Uterus (tissue), 4 donors: ENCODE results near the gene ADAMTS17. TPM values are rescaled to one million over a fixed set of nuclear protein-coding genes. Genes with fewer than 3 reads are reported as not detected.

Experiments used
- DNase-seq, 2 donors: peaks; one replicate each; pipeline ENCODE4 v3.0.0-alpha.2; 2019 to 2020
- H3K27ac ChIP-seq, 2 donors: fragments of 200-600 bp; sonication (generic); 1 replicate in 1 of 2; 2 replicates in 1 of 2; pipeline ENCODE4 v1.5.1; 2016 to 2018
- H3K27me3 ChIP-seq, 2 donors: fragments of 200-600 bp; sonication (generic); one replicate each; pipeline ENCODE4 v1.5.1; 2018 to 2019; ENCODE audit warnings: control low read depth in 1 of 2
- H3K36me3 ChIP-seq, 2 donors: fragments of 200-600 bp; sonication (generic); one replicate each; pipeline ENCODE4 v1.5.1; 2019; ENCODE audit warnings: control low read depth in 1 of 2
- H3K4me1 ChIP-seq, 2 donors: fragments of 200-600 bp; sonication (generic); one replicate each; pipeline ENCODE4 v1.5.1; 2018 to 2019; ENCODE audit warnings: control low read depth in 1 of 2
- H3K4me3 ChIP-seq, 2 donors: fragments of 200-600 bp; sonication (generic); 1 replicate in 1 of 2; 2 replicates in 1 of 2; pipeline ENCODE4 v1.5.1; 2018 to 2019; ENCODE audit warnings: mild to moderate bottlenecking in 1 of 2
- H3K9me3 ChIP-seq, 2 donors: fragments of 200-600 bp; sonication (generic); one replicate each; pipeline ENCODE4 v1.5.1; 2019; ENCODE audit warnings: control low read depth in 1 of 2
- POLR2A ChIP-seq, 2 donors: fragments of 450-650 bp; IDR thresholded peaks; one replicate each; pipeline ENCODE4 v1.6.1; 2016; ENCODE audit warnings: antibody characterized with exemption in 2 of 2, mild to moderate bottlenecking in 1 of 2, moderate library complexity in 1 of 2
- intact Hi-C: fragments of 100-400 bp; cut with DNase I; formaldehyde crosslinking; loops from one replicate; pipeline ENCODE4 v1.15.1; 2023; ENCODE audit warnings: low total_unique reads
- total RNA-seq, 4 donors: library from RNA; depleted of rRNA in 3 of 4; stranded (reverse); fragments of >200 nt in 3 of 4; gene quantifications; one replicate each; pipeline versions ENCODE4 v1.1.0 to v1.2.4, GENCODE V29; 2014 to 2023
- TF ChIP-seq, protein P1 (sequence below), 4 experiments: fragments of 200-600 bp in 2 of 4; fragments of 450-650 bp in 2 of 4; sonication (generic) in 2 of 4; IDR thresholded peaks; one replicate each; pipeline ENCODE4 v1.5.1; 2016 to 2019; ENCODE audit warnings: antibody characterized with exemption in 4 of 4, mild to moderate bottlenecking in 2 of 4, moderate library complexity in 1 of 4
- donor health status: DM: yes; HTN: yes; CAD: no.

The ADAMTS17 gene
- total RNA-seq, 4 donors from 2014 or later, result 3.1 to 17.1 (median 8.1) TPM; not detected in 1

DNA sequence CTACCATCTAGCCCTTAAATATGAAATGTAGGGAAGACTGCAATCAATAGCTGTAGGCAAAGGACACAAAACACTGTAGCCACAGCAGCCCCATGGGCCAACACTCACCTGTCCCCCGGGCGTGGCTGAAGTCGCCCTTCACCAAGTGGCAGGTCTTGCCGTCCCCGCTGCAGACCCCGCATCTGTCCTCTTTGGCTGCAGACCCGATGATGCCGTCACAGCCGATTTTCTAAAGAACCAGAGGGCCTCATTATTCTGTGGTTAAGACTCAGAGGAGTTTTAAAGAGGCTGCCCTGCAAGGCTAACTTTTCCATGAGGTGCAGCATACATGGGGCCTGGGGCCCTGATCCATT is 245.6 kb downstream of the ADAMTS17 start:
- no peaks in the 10 kb centered on the region for H3K27me3 ChIP-seq
- intact Hi-C loops, result no loop called here
- no peak overlapping the region for H3K4me3 ChIP-seq
- TF ChIP-seq, protein P1, sequence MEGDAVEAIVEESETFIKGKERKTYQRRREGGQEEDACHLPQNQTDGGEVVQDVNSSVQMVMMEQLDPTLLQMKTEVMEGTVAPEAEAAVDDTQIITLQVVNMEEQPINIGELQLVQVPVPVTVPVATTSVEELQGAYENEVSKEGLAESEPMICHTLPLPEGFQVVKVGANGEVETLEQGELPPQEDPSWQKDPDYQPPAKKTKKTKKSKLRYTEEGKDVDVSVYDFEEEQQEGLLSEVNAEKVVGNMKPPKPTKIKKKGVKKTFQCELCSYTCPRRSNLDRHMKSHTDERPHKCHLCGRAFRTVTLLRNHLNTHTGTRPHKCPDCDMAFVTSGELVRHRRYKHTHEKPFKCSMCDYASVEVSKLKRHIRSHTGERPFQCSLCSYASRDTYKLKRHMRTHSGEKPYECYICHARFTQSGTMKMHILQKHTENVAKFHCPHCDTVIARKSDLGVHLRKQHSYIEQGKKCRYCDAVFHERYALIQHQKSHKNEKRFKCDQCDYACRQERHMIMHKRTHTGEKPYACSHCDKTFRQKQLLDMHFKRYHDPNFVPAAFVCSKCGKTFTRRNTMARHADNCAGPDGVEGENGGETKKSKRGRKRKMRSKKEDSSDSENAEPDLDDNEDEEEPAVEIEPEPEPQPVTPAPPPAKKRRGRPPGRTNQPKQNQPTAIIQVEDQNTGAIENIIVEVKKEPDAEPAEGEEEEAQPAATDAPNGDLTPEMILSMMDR (IDR thresholded peaks at IDR 0.05), result no peak
- no peak for TF ChIP-seq POLR2A (IDR thresholded peaks at IDR 0.05)
- H3K36me3 ChIP-seq, result no peaks in the 10 kb centered on the region
- no peak overlapping the region for H3K27ac ChIP-seq
- H3K9me3 ChIP-seq, result no peaks in the 10 kb centered on the region
- no peaks in the 10 kb centered on the region for H3K4me1 ChIP-seq
- no peak for DNase-seq

DNA sequence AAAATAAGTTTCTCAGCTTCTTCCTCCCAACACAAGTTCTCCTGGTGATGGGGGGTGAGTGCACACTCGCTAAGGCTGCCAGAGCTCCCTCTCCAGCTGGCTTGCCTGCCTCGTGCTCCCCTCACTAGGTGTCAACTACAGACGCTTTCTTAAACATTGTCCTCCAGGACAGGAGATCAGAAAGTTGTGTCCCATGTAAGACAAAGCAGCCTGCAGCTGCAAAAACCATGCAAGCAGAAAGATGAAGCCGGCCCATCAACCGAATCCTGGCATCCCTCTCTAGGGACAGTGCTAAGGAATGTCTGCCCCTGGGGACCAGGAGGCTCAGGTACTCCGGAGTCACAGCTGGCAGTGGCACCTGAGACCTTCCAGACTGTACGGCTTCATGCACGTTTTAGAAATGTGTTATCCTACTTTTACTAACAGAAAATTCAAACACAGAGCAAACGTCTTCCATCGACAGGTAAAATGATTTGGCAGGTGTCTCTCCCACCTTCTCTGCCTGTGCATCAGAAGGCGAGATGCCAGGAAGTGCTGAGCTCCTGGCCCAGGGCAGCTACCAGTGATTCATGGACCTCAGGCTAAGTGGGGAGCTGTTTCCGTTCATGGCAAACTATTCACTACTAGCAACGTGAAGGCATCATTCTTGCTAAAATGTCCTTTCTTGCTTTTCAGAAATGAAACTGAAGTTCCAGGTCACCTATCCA is 246.1 kb downstream of the ADAMTS17 start:
- Histone ChIP-seq H3K27me3 (no peaks in the 10 kb centered on the region), H3K36me3 (no peaks in the 10 kb centered on the region), H3K4me3 (no peak overlapping the region), H3K9me3 (no peaks in the 10 kb centered on the region), H3K4me1 (no peaks in the 10 kb centered on the region), H3K27ac (no peak overlapping the region)
- no peak for DNase-seq
- no peak for TF ChIP-seq POLR2A (IDR thresholded peaks at IDR 0.05)
- TF ChIP-seq, protein P1 (IDR thresholded peaks at IDR 0.05), result no peak
- intact Hi-C loops, result no loop called here

DNA sequence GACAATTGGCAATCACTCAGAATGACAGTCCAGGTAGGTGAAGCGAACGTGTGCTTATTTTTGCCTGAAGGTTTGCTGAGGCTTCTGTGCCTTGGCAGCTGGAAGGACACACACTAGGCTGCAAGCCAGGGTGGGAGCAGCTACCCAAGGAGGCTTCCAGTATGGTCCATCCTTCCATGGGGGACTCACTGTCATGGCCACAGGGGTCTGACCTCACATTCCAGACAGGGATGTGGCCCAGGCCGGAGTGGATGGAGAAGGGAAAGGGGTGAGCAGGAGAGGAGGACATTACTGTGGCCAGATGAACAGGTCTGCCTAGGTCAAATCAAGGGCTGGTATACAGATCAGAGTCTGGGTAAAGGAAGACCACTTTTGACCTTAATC is 247.7 kb downstream of the ADAMTS17 start:
- TF ChIP-seq, protein P1 (IDR thresholded peaks at IDR 0.05), result no peak
- TF ChIP-seq POLR2A (IDR thresholded peaks at IDR 0.05), result no peak
- peak in 1 of 2 donors; percentile 3 for DNase-seq
- intact Hi-C loops, result no loop called here
- no peak overlapping the region for H3K27ac ChIP-seq
- no peaks in the 10 kb centered on the region for H3K36me3 ChIP-seq
- no peaks in the 10 kb centered on the region for H3K27me3 ChIP-seq
- no peak overlapping the region for H3K4me3 ChIP-seq
- no peaks in the 10 kb centered on the region for H3K9me3 ChIP-seq
- H3K4me1 ChIP-seq, result no peaks in the 10 kb centered on the region

DNA sequence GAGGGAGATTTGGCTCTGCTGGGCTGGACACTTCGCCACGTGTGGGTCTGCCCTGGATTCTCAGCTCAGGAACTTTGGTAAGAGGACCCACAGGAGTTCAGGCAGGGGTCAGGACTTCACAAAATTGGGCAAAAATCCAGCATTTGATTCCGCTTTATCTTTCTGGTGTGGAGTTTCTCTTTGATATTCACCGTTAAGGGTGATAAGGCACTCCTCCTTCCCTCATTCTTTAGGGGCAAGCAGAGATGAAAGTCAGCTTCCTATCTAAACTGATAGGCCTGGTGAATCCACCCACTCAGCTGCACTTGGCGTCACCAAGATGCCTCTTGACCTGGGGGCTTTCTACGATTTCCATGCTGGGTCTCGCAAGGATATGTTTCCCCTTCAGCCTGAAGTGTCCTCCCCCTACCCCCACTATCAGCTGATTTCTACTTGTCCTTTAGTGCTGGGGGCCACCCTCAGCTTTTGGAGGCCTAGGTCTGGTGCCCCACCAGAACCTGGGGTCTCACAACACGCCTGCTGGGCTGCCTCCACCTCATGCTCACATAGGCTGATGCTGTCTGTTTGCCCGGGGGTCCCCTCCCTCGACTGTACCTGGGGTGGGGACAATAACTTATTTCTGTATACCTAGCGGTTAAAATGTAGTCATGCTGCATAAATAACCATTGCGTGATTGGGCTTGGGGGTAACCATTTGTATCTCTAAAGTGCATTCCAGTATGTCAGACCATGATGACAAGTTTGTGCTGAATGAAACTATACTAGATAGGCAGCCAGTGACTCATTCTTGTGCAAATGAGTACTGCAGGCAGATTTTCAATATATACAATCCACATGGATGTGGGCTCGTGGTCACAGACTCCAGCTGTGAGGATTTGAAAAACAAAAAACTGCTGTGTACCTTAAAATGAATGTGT is 248.3 kb downstream of the ADAMTS17 start:
- Histone ChIP-seq H3K4me3 (no peak overlapping the region), H3K27me3 (no peaks in the 10 kb centered on the region), H3K9me3 (no peaks in the 10 kb centered on the region), H3K36me3 (no peaks in the 10 kb centered on the region), H3K27ac (no peak overlapping the region), H3K4me1 (no peaks in the 10 kb centered on the region)
- DNase-seq, result no peak
- intact Hi-C loops, result no loop called here
- TF ChIP-seq POLR2A (IDR thresholded peaks at IDR 0.05), result no peak
- TF ChIP-seq, protein P1 (IDR thresholded peaks at IDR 0.05), result no peak

DNA sequence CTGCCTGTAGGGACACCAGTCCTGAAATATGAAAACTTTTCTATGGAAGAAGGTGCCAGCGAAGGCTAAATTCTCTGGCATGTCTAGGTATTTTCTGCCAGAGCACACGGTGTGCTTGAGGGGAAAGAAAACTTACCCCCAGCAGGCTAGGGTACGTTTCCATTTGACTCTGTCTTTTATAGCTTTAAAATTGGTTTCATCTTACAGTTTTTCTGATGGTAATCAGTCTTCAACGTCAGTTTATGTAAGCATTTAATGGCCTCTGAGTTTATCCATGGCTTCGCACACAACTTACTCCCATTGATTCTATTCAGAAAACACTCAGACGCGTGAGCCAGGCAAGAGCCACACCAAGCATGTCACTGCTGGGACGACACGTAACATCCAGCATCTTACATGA is 249.7 kb downstream of the ADAMTS17 start:
- intact Hi-C loops, result no loop called here
- H3K27me3 ChIP-seq, result no peaks in the 10 kb centered on the region
- no peak overlapping the region for H3K27ac ChIP-seq
- H3K9me3 ChIP-seq, result no peaks in the 10 kb centered on the region
- no peak for DNase-seq
- TF ChIP-seq POLR2A (IDR thresholded peaks at IDR 0.05), result no peak
- TF ChIP-seq, protein P1 (IDR thresholded peaks at IDR 0.05), result no peak
- H3K4me3 ChIP-seq, result no peak overlapping the region
- H3K4me1 ChIP-seq, result no peaks in the 10 kb centered on the region
- no peaks in the 10 kb centered on the region for H3K36me3 ChIP-seq
